Stomach (tissue), 4 donors: ENCODE data around the gene PPP1R37.
A peak's percentile ranks its signal among the peaks of the same experiment; 100 is the strongest.

ENCODE experiments used
- EP300 ChIP-seq: sonication (generic); formaldehyde crosslinking; IDR thresholded peaks from one replicate; pipeline ENCODE4 v1.6.1; 2017; ENCODE audit warnings: antibody characterized with exemption
- POLR2A ChIP-seq, 4 donors: fragments of 450-650 bp; IDR thresholded peaks; one replicate each; pipeline ENCODE4 v1.6.1; 2016; ENCODE audit warnings: antibody characterized with exemption in 4 of 4, control low read depth in 2 of 4, mild to moderate bottlenecking in 1 of 4, moderate library complexity in 1 of 4
- POLR2AphosphoS5 ChIP-seq, 3 donors: sonication (generic); formaldehyde crosslinking; IDR thresholded peaks; one replicate each; pipeline ENCODE4 v1.6.1; 2016; ENCODE audit warnings: antibody characterized with exemption in 3 of 3
- TF ChIP-seq, protein P1 (sequence below), 7 experiments: fragments of 450-650 bp in 4 of 7; fragments of 200-600 bp in 3 of 7; sonication (generic) in 3 of 7; IDR thresholded peaks; one replicate each; pipeline ENCODE4 v1.5.1; 2016 to 2019; ENCODE audit warnings: antibody characterized with exemption in 7 of 7, control low read depth in 2 of 7, mild to moderate bottlenecking in 1 of 7

DNA sequence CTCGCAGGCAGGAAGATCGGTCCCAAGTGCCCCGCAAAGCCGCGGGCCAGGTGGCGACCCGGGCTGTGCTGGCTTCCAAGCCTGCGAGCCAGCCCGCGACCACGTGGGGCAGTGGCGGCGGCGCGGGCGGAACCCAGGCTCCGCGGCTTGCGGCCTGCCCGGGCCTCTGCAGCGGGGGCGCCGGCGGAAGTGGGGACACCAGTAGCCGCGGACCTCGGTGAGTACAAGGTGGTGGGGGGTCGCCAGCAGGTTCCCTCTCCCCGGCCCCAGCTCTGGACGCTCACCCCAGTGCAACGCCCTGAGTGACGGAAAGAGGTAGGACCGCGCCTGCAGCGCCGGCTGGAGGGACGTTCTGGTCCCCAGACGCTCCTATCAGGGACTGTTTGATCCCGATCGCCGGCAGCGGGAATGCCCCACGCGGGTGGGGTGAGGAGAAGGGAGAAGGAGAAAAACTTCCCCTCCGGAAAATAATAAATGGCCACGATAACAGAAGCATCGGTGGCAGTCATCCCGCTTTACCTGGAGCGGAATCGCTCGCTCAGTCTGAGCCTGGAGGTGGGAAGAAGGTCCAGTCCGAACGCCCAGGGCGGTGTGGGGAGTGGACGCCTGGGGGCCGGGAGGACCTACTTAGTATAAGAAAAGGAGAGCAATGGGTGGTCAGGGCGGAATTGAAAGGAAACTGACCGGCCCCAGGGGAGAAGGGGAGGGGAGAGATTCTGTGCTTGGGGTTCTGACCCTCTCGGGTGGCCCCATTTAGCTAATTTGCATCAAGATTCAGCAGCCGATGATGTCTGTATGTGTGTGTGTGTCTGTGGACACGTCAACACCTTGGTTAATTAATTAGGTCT is 13.7 kb upstream of the PPP1R37 start, which contains the start of gene GEMIN7:
- peak; percentile 53 to 69 (median 67) for TF ChIP-seq POLR2AphosphoS5 (IDR thresholded peaks at IDR 0.05)
- TF ChIP-seq POLR2A (IDR thresholded peaks at IDR 0.05), result peak in 1 of 4 donors; percentile 21
- TF ChIP-seq, protein P1, sequence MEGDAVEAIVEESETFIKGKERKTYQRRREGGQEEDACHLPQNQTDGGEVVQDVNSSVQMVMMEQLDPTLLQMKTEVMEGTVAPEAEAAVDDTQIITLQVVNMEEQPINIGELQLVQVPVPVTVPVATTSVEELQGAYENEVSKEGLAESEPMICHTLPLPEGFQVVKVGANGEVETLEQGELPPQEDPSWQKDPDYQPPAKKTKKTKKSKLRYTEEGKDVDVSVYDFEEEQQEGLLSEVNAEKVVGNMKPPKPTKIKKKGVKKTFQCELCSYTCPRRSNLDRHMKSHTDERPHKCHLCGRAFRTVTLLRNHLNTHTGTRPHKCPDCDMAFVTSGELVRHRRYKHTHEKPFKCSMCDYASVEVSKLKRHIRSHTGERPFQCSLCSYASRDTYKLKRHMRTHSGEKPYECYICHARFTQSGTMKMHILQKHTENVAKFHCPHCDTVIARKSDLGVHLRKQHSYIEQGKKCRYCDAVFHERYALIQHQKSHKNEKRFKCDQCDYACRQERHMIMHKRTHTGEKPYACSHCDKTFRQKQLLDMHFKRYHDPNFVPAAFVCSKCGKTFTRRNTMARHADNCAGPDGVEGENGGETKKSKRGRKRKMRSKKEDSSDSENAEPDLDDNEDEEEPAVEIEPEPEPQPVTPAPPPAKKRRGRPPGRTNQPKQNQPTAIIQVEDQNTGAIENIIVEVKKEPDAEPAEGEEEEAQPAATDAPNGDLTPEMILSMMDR (IDR thresholded peaks at IDR 0.05), result no peak
- no peak for TF ChIP-seq EP300
